IMR-90 (cell line): Measurements from ENCODE around the gene FMO4.

Experiments used
- BHLHE40 ChIP-seq: fragments of 150-350 bp; IDR thresholded peaks from 2 replicates; pipeline ENCODE4 v1.6.1; 2016; ENCODE audit warnings: mild to moderate bottlenecking, low read depth, low read length
- CHD1 ChIP-seq: IDR thresholded peaks from 2 replicates; pipeline ENCODE4 v1.6.1; 2012; ENCODE audit warnings: low read depth, low read length, improper control_type of control experiment
- CTCF ChIP-seq: conservative IDR thresholded peaks from 2 replicates; pipeline ENCODE4 v1.5.1; 2012; ENCODE audit warnings: mild to moderate bottlenecking, low read depth, low read length, improper control_type of control experiment
- ELK1 ChIP-seq: fragments of 150-350 bp; IDR thresholded peaks from 2 replicates; pipeline ENCODE4 v1.6.1; 2016; ENCODE audit warnings: low read depth, mild to moderate bottlenecking, low read length, moderate library complexity, borderline replicate concordance
- MAFK ChIP-seq: IDR thresholded peaks from 2 replicates; pipeline ENCODE4 v1.6.1; 2012; ENCODE audit warnings: low read depth, low read length, improper control_type of control experiment
- MAZ ChIP-seq: IDR thresholded peaks from 2 replicates; pipeline ENCODE4 v1.6.1; 2012; ENCODE audit warnings: low read depth, mild to moderate bottlenecking, low read length, improper control_type of control experiment, moderate library complexity, borderline replicate concordance
- MXI1 ChIP-seq: IDR thresholded peaks from 2 replicates; pipeline ENCODE4 v1.6.1; 2012; ENCODE audit warnings: low read depth, mild to moderate bottlenecking, low read length, moderate library complexity, borderline replicate concordance
- POLR2A ChIP-seq: IDR thresholded peaks from 2 replicates; pipeline ENCODE4 v1.6.1; 2012; ENCODE audit warnings: mild to moderate bottlenecking, low read depth, low read length
- RAD21 ChIP-seq: IDR thresholded peaks from 2 replicates; pipeline ENCODE4 v1.6.1; 2012; ENCODE audit warnings: low read length, improper control_type of control experiment
- RCOR1 ChIP-seq: IDR thresholded peaks from 2 replicates; pipeline ENCODE4 v1.6.1; 2012; ENCODE audit warnings: mild to moderate bottlenecking, low read length, improper control_type of control experiment; ENCODE audit not compliant: insufficient replicate concordance
- RFX5 ChIP-seq: IDR thresholded peaks from 2 replicates; pipeline ENCODE4 v1.8.0; 2012; ENCODE audit warnings: low read depth, mild to moderate bottlenecking, low read length, moderate library complexity
- SMC3 ChIP-seq: fragments of 150-350 bp; IDR thresholded peaks from 2 replicates; pipeline ENCODE4 v1.6.1; 2016; ENCODE audit warnings: low read depth, mild to moderate bottlenecking, antibody characterized with exemption, low read length, moderate library complexity
- USF2 ChIP-seq: fragments of 150-350 bp; IDR thresholded peaks from 2 replicates; pipeline ENCODE4 v1.6.1; 2017; ENCODE audit warnings: mild to moderate bottlenecking, antibody characterized with exemption, low read length, low read depth

- no peak for TF ChIP-seq RFX5
- no peak for TF ChIP-seq USF2
- no peak for TF ChIP-seq RAD21
- no peak for TF ChIP-seq CTCF
- TF ChIP-seq SMC3, result no peak
- TF ChIP-seq MXI1, result no peak
- TF ChIP-seq POLR2A, result no peak
- no peak for TF ChIP-seq MAFK
- TF ChIP-seq ELK1, result no peak
- no peak for TF ChIP-seq MAZ
- TF ChIP-seq CHD1, result no peak
- TF ChIP-seq BHLHE40, result no peak
- TF ChIP-seq RCOR1, result no peak
Observed at GRCh38 chr1:171299342-171299741, 14.6 kb upstream of the FMO4 start.
